Measurements from ENCODE around the gene TLR4. TPM values are rescaled to one million over a fixed set of nuclear protein-coding genes. Genes with fewer than 3 reads are reported as not detected.

TLR4 gene
- total and polyA plus RNA-seq, 2 experiments from 2014 or later: 0.06 to 0.17 TPM

GRCh38 chr9:117763314-117763713 is 59.1 kb downstream of the TLR4 start (continued):
- TF ChIP-seq, protein P1, sequence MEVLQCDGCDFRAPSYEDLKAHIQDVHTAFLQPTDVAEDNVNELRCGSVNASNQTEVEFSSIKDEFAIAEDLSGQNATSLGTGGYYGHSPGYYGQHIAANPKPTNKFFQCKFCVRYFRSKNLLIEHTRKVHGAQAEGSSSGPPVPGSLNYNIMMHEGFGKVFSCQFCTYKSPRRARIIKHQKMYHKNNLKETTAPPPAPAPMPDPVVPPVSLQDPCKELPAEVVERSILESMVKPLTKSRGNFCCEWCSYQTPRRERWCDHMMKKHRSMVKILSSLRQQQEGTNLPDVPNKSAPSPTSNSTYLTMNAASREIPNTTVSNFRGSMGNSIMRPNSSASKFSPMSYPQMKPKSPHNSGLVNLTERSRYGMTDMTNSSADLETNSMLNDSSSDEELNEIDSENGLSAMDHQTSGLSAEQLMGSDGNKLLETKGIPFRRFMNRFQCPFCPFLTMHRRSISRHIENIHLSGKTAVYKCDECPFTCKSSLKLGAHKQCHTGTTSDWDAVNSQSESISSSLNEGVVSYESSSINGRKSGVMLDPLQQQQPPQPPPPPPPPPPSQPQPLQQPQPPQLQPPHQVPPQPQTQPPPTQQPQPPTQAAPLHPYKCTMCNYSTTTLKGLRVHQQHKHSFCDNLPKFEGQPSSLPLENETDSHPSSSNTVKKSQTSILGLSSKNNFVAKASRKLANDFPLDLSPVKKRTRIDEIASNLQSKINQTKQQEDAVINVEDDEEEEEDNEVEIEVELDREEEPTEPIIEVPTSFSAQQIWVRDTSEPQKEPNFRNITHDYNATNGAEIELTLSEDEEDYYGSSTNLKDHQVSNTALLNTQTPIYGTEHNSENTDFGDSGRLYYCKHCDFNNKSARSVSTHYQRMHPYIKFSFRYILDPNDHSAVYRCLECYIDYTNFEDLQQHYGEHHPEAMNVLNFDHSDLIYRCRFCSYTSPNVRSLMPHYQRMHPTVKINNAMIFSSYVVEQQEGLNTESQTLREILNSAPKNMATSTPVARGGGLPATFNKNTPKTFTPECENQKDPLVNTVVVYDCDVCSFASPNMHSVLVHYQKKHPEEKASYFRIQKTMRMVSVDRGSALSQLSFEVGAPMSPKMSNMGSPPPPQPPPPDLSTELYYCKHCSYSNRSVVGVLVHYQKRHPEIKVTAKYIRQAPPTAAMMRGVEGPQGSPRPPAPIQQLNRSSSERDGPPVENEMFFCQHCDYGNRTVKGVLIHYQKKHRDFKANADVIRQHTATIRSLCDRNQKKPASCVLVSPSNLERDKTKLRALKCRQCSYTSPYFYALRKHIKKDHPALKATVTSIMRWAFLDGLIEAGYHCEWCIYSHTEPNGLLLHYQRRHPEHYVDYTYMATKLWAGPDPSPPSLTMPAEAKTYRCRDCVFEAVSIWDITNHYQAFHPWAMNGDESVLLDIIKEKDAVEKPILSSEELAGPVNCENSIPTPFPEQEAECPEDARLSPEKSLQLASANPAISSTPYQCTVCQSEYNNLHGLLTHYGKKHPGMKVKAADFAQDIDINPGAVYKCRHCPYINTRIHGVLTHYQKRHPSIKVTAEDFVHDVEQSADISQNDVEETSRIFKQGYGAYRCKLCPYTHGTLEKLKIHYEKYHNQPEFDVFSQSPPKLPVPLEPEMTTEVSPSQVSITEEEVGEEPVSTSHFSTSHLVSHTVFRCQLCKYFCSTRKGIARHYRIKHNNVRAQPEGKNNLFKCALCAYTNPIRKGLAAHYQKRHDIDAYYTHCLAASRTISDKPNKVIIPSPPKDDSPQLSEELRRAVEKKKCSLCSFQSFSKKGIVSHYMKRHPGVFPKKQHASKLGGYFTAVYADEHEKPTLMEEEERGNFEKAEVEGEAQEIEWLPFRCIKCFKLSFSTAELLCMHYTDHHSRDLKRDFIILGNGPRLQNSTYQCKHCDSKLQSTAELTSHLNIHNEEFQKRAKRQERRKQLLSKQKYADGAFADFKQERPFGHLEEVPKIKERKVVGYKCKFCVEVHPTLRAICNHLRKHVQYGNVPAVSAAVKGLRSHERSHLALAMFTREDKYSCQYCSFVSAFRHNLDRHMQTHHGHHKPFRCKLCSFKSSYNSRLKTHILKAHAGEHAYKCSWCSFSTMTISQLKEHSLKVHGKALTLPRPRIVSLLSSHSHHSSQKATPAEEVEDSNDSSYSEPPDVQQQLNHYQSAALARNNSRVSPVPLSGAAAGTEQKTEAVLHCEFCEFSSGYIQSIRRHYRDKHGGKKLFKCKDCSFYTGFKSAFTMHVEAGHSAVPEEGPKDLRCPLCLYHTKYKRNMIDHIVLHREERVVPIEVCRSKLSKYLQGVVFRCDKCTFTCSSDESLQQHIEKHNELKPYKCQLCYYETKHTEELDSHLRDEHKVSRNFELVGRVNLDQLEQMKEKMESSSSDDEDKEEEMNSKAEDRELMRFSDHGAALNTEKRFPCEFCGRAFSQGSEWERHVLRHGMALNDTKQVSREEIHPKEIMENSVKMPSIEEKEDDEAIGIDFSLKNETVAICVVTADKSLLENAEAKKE (CRISPR knock-in tag; IDR thresholded peaks at IDR 0.05): no peak
- TF ChIP-seq EZH2 (IDR thresholded peaks at IDR 0.05; ENCODE audit: low read depth, unreplicated experiment): no peak
- no peak for TF ChIP-seq REST (IDR thresholded peaks at IDR 0.05; ENCODE audit: unreplicated experiment)

- Mint-ChIP-seq H3K4me3 (no peak overlapping the region), H3K27me3 (ENCODE audit: insufficient read depth, low read depth, poor library complexity) (peaks cover 1% of the 10 kb centered on the region), H3K4me1 (peaks cover 6% of the 10 kb centered on the region; the same call in 2 of the 3 replicates), H3K36me3 (ENCODE audit: low read depth) (peaks cover 6% of the 10 kb centered on the region; the same call in 1 of the 3 replicates), H3K27ac (no peak overlapping the region), H3K9me3 (peaks cover 45% of the 10 kb centered on the region)
- Histone ChIP-seq H3K4me2 (0 out of 2 replicates have a peak overlapping the region, but pooled peaks have one; percentile 1), H3K4me1 (ENCODE audit: insufficient read depth) (no peaks in the 10 kb centered on the region; the same call in 1 of the 2 replicates), H3K4me3 (no peak overlapping the region), H3K27ac (ENCODE audit: low read depth) (no peak overlapping the region), H3K36me3 (ENCODE audit: insufficient read depth) (no peaks in the 10 kb centered on the region), H3K79me2 (replicated peaks; ENCODE audit: insufficient read depth) (no peaks in the 10 kb centered on the region), H3K27me3 (ENCODE audit: insufficient read depth) (no peaks in the 10 kb centered on the region), H3K9me2 (ENCODE audit: insufficient read depth) (0 out of 2 replicates have a peak, but pooled peaks cover 2% of the 10 kb centered on the region), H3F3A (replicated peaks; ENCODE audit: low read depth) (no peaks in the 10 kb centered on the region), H2AFZ (no peak overlapping the region), H4K20me1 (replicated peaks; ENCODE audit: insufficient read depth) (no peaks in the 10 kb centered on the region)
- peak; percentile 27; the same call in 1 of the 3 replicates for ATAC-seq
- peak; percentile 22 for DNase-seq (ENCODE audit: low spot score)
- TF ChIP-seq STAT1 (IDR thresholded peaks at IDR 0.05; ENCODE audit: unreplicated experiment): no peak
- TF ChIP-seq JUNB (IDR thresholded peaks at IDR 0.05; ENCODE audit: unreplicated experiment): no peak
- TF ChIP-seq ZNF331 (CRISPR knock-in tag; IDR thresholded peaks at IDR 0.05; ENCODE audit: low read depth): no peak
- TF ChIP-seq, protein P2, sequence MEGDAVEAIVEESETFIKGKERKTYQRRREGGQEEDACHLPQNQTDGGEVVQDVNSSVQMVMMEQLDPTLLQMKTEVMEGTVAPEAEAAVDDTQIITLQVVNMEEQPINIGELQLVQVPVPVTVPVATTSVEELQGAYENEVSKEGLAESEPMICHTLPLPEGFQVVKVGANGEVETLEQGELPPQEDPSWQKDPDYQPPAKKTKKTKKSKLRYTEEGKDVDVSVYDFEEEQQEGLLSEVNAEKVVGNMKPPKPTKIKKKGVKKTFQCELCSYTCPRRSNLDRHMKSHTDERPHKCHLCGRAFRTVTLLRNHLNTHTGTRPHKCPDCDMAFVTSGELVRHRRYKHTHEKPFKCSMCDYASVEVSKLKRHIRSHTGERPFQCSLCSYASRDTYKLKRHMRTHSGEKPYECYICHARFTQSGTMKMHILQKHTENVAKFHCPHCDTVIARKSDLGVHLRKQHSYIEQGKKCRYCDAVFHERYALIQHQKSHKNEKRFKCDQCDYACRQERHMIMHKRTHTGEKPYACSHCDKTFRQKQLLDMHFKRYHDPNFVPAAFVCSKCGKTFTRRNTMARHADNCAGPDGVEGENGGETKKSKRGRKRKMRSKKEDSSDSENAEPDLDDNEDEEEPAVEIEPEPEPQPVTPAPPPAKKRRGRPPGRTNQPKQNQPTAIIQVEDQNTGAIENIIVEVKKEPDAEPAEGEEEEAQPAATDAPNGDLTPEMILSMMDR (conservative IDR thresholded peaks at IDR 0.05; ENCODE audit: low read depth in 2 of 2): no peak
- no peak for TF ChIP-seq ZNF114 (CRISPR knock-in tag; IDR thresholded peaks at IDR 0.05)
- TF ChIP-seq EZH2phosphoT487 (IDR thresholded peaks at IDR 0.05; ENCODE audit: unreplicated experiment): no peak
- no peak for TF ChIP-seq POLR2AphosphoS5 (IDR thresholded peaks at IDR 0.05; ENCODE audit: low read depth)
- no peak for TF ChIP-seq CREB1 (CRISPR knock-in tag; IDR thresholded peaks at IDR 0.05; ENCODE audit: low read depth)
Observed at GRCh38 chr9:117768750-117769395, 64.7 kb downstream of the TLR4 start.

Measured in GM23338 (cell line).